ENCODE measurements around the gene WNK2. TPM values are rescaled to one million over a fixed set of nuclear protein-coding genes. Genes with fewer than 3 reads are reported as not detected.

Gene WNK2
- total RNA-seq, 1 donor from 2014 or later, result 12.6 TPM

DNA sequence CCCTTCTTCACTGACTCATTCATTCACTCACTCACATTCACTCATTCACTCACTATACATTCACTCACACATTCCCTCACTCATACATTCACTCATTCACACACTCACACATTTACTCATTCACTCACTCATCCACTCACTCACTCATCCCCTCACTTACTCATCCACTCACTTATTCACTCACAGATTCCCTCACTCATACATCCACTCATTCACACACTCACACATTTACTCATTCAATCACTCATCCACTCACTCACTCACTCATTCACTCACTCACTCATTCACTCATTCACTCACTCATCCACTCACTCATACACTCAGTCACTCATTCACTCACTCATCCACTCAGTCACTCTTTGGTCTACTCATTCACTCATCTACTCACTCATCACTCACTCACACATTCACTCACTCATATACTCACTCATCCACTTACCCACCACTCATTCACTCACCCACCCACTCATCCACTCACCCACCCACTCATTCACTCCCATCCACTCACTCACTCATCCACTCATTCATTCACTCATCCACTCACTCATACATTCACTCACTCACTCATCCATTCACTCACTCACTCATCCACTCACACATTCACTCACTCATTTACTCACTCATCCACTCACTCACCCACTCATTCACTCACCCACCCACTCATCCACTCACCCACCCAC, 27.2 kb downstream of the WNK2 start:
- no peak for DNase-seq (ENCODE audit: low spot score in 2 of 2)

DNA sequence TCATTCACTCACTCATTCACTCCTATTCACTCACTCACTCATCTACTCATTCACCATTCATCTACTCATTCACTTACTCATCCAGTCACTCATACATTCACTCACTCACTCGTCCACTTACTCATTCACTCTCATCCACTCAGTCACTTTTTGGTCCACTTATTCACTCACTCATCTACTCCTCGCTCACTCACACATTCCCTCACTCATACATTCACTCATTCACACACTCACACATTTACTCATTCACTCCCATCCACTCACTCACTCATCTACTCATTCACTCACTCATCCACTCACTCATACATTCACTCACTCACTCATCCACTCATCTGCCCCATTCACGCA, 27.7 kb downstream of the WNK2 start:
- FAIRE-seq (no peak), DNase-seq (ENCODE audit: low spot score in 2 of 2) (no peak)

More for the DNA sequence above, 27.2 kb downstream of the WNK2 start:
- FAIRE-seq, result no peak

DNA sequence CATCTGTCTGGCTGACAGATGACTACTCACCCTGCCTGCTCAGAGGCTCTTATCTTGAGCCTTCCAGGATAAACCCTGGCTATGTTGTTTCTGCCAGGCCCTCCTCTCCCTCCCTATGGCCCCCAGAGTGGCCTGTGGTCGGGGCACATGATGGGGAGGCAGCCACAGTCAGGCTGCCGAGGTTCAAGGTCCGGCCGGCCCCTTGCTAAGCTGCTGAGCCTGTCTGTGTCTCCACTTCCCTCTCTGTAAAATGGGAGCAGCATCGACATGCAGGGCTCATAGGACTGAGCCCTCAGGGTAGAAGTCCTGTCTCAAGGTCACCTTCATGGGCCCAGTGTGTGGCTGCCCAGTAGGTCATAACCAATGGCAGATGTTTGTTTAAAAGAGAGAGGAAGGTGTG, 28.5 kb downstream of the WNK2 start:
- DNase-seq (ENCODE audit: low spot score in 2 of 2) (no peak), FAIRE-seq (no peak)

DNA sequence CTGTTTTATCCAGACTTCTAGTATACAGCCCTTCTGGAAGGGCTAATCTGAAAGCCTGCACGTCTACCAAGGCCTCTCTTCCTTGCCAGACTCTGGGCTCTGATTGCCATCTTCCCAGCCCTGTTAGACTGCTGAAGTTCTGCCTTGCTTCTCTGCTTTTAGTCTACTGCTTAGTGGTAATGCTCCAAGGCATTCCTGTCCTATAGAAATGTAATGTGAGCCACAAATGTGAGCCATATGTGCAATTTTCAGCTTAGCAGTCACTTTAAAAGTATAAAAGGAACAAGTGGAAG, 32.1 kb downstream of the WNK2 start:
- no peak for FAIRE-seq
- DNase-seq (ENCODE audit: low spot score in 2 of 2), result no peak

DNA sequence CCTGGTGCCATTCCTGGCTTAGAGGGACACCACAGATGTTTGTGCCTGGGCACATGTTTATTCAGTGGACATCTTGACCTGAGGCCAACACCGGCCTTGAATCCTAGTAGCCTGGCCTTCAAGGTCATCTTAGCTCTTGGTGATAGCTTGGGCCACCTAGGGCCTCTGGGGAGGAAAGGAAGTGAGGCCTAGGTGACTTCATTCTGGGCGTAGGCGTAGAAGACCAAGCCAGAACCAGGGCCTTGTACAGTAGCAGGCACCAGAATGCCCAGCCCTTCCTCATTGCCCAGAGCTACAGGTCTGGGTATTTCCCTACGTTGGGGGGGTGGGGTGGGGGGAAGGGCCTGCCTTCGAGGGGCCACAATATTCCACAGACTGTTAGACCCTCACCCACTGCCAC, 33.8 kb downstream of the WNK2 start:
- DNase-seq (ENCODE audit: low spot score in 2 of 2), result no peak
- FAIRE-seq, result no peak

DNA sequence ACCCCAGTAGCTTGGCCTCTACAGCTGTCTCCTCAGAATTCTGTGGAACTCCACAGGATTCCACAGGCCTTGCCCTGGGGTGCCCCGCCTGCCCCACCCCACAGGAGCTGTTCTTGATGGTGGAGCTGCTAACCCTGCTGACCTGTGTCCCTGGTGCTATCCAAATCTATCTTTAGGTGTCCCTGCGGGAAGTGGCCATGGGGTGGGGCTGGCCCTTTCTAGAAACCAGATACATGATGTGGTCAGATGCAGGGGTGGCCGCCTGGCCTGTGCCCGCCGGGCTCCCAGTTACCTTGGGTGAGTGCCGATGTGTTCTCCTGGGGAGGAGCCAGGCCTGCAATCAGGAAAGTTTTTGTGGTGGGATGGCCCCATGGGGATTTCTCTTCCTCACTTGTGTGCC, 34.2 kb downstream of the WNK2 start:
- no peak for DNase-seq (ENCODE audit: low spot score in 2 of 2)
- FAIRE-seq, result no peak

DNA sequence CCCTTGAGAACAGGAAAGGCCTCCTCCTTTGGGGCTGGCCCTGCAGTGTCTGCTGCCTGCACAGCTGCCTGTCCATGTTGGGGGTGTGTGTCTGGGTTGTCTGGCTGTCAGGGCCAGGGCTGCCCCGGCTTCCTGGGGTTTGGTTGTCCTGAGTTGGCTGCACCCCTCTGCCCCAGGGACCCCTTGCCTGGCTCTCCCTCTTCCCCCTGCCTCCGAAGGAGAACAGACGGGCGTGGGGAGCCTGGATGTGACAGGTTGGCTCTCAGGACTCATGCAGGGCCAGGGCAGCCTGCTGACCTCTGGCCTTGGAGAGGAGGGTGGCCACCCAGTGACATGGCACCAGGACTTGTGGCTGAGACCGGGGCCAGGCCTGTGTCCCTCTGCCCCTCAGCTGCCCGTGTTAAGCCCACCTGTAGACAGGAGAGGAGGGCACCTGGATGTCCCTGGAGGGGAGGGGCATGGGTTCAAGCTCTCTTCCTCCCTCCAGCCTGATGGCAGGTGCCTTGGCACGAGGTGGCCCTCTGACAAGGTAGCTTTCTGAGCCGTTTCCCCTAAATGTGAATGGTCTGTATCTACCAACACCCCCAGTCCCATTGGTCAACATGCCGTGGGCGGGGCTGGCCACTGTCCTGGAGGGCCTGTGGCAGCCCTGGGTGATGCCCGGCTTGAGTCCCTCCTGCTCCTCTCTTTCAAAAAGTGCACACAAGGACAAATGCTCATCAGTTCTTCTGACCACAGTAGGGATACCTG, 34.9 kb downstream of the WNK2 start:
- no peak for FAIRE-seq

DNA sequence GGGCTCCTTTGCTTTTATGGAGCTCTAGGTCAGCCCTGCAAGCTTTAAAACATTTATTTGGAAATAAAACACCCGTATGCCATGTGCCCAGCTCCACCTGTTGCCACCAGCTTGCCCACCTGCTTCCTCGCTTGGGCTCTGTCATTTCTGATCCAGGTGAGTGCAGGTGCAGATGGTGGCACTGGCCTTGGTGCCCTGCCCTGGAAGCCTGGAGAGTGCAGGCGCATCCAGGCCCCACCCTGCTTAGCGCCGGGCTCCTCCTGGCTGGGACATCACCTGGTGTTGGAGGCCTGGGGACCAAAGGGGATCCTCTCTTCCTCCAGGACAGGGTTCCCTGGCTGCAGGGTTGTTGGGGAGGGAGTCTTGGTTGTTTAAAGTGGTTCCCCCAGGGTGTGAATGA, 35.8 kb downstream of the WNK2 start:
- no peak for FAIRE-seq

More for the DNA sequence above, 34.9 kb downstream of the WNK2 start:
- no peak for DNase-seq (ENCODE audit: low spot score in 2 of 2)

DNA sequence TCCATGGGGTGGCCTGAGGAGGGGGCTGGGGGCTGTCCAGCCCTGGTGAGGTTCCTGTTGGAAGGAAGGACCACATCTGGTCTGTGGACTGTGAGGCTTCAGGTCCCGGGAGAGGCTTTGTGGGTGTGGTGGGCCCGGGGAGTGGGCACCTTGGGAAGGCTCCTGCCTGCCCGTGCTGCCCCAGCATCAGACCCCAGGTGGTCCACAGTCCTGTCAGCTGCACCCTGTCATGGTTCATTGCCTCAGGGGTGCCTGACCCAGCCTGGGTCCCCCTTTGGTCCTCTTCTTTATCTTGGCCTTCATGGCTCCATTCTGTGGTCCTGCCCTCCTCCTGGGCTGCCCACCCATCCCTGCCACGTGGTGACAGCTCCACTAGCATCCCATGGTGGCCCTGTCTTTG, 36.7 kb downstream of the WNK2 start:
- FAIRE-seq, result no peak

More for the DNA sequence above, 35.8 kb downstream of the WNK2 start:
- no peak for DNase-seq (ENCODE audit: low spot score in 2 of 2)

DNA sequence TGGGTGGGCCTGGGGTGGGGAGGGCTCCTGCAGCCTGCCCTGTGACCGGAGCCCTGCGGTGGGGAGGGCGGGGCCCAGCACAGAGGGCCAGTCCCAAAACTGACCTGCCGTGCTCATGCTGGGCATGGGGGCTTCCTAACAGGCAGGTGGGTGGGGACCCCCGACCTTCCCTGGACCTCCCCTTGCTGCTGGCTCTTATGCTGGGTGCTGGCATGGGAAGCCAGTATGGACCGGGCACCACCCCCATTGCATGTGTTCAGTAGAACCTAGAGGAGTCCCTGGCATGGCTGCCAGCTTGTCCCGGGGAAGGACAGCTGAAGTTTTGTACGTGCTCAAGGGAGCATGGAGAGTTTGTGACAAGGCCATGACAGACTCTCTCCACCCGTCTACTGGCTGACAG, 37.1 kb downstream of the WNK2 start:
- no peak for DNase-seq (ENCODE audit: low spot score in 2 of 2)
- no peak for FAIRE-seq

More for the DNA sequence above, 36.7 kb downstream of the WNK2 start:
- no peak for DNase-seq (ENCODE audit: low spot score in 2 of 2)

DNA sequence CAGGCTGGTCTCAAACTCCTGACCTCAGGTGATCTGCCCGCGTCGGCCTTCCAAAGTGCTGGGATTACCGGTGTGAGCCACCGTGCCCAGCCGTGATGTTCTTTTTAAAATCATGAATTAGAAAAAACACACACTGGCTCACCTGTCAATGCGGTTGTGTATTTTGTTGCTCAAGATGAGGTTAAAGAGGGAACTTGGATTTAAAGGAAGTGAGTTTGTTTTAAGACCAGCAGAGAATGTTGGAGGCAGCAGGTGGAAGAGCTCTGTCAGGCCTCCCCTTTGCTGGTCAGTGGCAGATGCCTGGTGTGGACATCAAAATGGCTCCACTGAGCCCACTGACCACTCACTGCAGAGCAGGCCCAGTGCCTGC, 38.9 kb downstream of the WNK2 start:
- no peak for DNase-seq (ENCODE audit: low spot score in 2 of 2)
- FAIRE-seq, result no peak

DNA sequence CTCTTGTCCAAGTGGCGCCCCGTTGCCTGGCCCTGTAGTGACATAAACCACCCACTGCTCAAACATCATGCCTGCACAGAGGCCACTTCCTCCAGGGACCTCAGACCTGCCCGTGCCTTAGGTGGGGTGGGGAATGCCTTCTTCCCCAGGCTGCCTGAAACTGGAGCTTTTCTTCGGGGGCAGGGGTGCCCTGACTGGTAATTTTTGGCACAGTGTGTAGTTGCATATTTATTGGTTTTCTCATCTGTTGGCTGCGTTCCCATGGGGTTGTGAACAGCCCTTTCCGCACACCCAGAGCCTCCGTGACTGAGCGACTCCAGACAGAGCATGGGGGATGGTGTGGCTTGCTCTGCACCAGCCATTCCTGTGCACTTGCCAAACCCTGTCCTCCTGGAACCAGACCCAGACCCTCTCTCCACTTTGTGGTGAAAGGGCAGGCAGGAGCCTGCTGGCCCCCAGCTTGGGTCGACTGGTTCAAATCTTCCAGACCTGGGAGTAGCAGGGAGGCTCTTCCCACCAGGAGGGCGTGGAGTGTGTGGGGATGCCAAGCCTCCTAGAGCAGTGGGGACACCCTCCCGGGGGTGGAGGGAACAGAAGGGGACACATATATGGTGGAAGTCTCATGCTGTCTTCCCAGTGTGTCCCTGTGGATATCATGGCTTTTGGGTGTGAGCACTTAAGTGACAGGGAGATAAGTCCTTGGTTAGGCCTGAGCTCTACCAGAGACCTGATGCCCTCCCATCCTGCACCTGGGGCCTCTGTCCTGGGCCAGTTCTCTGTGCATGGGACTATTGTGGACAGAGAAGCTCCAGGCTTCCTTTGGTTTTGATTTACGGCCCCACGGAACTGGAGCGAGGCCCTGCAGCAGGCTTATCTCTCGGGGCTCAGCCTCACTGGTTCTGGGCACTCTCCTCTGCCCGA, 39.6 kb downstream of the WNK2 start:
- FAIRE-seq (no peak), DNase-seq (ENCODE audit: low spot score in 2 of 2) (no peak)

DNA sequence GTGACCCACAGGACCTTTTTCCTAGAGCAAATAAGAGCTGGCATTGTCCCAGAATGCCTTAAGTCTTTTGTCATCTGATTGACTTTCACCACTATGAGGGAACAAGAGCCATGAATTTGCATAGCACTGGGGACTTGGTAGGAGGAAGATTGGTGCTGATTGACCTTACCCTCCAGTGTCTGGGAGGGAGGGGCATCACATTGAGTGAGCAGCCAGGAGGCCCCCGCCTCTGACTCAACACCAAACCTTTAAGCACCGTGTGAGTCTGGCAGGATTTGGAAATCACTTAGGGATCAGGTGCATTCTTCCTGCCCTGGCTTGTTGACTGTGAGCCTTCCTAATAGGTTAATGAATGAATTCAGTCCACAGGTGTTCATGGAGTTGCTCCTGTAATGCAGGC, 40.7 kb downstream of the WNK2 start:
- DNase-seq (ENCODE audit: low spot score in 2 of 2) (no peak), FAIRE-seq (no peak)

DNA sequence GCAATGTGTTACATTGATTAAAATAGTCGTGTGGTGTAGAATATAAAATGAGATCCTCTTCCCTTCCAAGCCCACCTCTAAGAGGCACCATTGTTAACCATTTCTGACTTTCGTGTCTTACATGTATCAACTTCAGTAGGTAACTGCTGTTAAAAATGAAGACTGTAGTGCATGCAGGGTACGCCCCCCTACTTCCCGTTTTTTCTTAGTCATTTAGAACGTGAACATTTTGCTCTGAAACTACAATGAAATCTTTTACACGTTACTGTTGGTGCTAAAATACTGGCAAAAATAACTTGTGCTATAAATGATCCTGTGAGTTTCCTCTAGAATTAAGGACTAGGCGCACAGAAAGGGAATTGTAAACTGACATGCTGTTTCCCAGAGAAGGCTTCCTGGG, 41.5 kb downstream of the WNK2 start:
- DNase-seq (ENCODE audit: low spot score in 2 of 2), result no peak
- no peak for FAIRE-seq

DNA sequence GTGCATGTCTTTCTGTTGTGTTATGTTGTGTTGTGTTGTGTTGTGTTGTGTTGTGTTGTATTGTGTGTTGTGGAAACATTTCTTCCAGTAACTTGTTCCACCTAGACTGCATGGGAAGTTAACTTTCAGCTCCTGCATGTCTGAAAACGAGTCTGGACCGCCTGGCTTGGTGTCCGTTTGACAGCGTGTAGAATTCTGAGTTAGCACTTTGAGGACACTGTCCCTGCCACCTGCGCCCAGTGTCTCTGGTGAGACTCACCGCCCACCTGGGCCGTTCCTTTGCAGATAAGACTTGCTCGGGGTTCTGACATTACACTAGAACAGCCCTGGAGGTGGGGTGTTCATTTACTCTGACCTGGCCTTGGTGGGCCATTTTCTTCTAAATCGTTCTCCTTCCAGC, 42.0 kb downstream of the WNK2 start:
- FAIRE-seq (no peak), DNase-seq (ENCODE audit: low spot score in 2 of 2) (no peak)

DNA sequence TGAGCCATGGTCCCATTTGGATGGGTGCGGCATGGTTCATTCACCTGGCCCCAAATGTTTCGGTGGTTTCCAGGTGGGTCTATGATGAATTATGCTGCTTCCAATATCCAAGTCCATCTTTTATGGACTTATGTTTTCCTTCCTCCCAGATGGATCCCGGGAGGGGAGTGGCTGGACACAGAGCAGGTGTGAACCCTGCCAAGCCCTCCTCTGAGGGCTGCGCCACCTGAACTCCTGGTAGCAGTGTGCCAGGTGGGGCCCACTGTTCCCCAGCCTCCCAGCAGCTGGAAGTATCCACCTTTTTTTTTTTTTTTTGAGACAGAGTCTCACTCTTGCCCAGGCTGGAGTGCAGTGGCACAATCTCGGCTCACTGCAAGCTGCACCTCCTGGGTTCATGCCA, 42.9 kb downstream of the WNK2 start:
- DNase-seq (ENCODE audit: low spot score in 2 of 2), result no peak
- no peak for FAIRE-seq

DNA sequence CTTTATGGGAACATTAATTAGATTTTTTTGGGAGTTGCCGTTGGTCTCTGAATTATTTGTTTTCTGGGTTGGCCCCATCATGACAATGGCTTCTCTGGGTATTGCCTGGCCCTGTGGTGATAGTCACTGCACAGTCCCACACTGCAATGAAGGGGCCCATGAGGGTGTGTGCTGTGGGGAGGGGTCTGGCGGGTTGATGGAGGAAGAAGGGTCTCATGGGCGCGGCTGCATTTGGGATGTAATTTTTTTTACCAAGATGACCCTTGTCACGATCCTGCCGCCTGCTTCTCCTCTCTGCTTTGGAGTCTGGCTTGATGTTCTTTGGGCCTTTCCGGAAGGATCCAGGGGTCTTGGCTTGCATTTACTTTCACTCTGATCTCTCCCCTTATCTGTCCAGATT, 44.1 kb downstream of the WNK2 start:
- DNase-seq (ENCODE audit: low spot score in 2 of 2) (no peak), FAIRE-seq (no peak)

DNA sequence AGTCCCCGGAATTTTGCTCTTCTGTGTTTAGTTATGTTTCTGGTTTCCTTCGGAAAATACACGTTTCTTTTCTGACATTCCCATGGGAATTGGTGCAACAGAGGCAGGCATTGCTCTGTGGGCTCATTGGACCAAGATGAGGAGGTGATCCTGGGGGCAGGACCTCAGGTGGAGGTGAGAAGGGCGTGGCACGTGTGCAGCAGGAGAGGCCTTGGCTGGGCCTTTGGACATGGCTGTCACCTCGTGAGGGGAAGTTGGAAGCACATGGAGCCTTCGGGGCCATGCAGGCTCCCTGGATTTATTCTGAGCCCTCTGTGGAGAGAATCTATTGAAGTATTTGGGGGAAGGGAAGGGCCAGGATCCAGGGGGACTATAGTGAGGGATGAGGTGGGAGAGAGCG, 44.5 kb downstream of the WNK2 start:
- DNase-seq (ENCODE audit: low spot score in 2 of 2) (no peak), FAIRE-seq (no peak)

DNA sequence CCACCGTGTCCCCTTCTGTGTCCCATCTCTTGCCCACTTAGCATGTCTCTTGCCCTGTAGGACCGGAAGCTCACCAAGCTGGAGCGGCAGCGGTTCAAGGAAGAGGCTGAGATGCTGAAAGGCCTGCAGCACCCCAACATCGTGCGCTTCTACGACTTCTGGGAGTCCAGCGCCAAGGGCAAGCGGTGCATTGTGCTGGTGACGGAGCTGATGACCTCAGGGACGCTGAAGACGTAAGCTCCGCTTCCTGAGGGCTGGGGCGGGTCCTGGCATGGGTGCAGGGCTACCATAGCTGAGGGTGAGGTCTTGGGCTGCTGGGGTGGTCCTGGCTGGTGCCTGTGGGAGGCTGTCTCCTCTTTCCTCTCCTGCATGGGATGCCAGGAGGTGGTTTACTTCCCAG, 45.7 kb downstream of the WNK2 start:
- FAIRE-seq, result no peak
- DNase-seq (ENCODE audit: low spot score in 2 of 2), result no peak

DNA sequence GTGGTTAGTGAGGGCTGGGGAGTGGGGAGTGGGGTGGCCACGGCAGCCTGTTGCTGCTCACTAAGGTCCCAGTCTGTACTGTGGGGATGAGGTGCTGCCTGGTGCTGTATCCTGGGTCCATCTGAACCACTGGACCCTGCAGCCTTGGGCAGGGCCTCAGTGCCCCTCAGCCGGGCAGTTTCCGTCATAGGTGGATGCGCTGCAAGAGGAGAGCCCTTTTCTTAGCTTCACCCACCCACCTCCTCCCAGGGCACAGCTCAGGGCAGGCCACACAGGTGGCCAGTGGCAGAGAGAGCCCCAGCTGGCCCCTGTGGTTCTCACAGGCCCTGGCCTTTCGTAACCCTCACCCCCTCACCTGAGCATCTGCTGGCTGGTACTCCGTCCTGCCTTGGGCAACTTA, 46.2 kb downstream of the WNK2 start:
- FAIRE-seq (no peak), DNase-seq (ENCODE audit: low spot score in 2 of 2) (no peak)

DNA sequence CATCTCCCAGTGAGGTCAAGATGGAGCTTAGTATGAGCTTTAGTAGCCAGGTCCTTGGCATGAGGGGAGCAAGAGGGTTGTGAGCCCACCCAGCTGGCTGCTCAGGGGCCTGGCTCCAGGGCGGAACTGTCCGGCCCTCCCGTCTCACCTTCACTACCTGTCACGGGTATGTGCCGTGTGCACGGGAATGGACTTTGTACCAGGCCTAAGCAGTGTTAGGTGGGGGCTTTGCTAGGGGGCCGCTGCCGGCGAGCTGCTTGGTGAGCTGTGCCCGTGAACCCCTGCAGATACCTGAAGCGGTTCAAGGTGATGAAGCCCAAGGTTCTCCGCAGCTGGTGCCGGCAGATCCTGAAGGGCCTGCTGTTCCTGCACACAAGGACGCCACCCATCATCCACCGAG, 46.7 kb downstream of the WNK2 start:
- FAIRE-seq (no peak), DNase-seq (ENCODE audit: low spot score in 2 of 2) (no peak)

Data from frontal cortex (tissue), 4 donors.